Activated CD4-positive, CD25-positive, alpha-beta regulatory T cell treated with anti-CD3 and anti-CD28 coated beads, Interleukin-2, amount 50 U/mL, for 24 hours (primary cell): ENCODE data around the gene NFX1.

ENCODE experiments used
- ATAC-seq, 2 donors: fragments of 150-1000 bp; cut with Tn5 transposase; one replicate each; pipeline ENCODE4 v1.10.0; 2021; ENCODE audit warnings: mild to moderate bottlenecking in 1 of 2, moderate library complexity in 1 of 2

NFX1 gene

GRCh38 chr9:33267151-33267767 is 23.1 kb upstream of the NFX1 start:
- no peak for ATAC-seq

GRCh38 chr9:33270146-33270545 is 20.2 kb upstream of the NFX1 start:
- no peak for ATAC-seq

- no peak for ATAC-seq
Observed at GRCh38 chr9:33272061-33272460, 18.3 kb upstream of the NFX1 start.

GRCh38 chr9:33273266-33273971 is 16.9 kb upstream of the NFX1 start:
- no peak for ATAC-seq

GRCh38 chr9:33273972-33274328 is 16.4 kb upstream of the NFX1 start:
- no peak for ATAC-seq

- no peak for ATAC-seq
Observed at GRCh38 chr9:33277484-33277883, 12.8 kb upstream of the NFX1 start.

GRCh38 chr9:33285502-33285901 is 4.8 kb upstream of the NFX1 start:
- no peak for ATAC-seq

- no peak for ATAC-seq
Observed at GRCh38 chr9:33287087-33287490, 3.2 kb upstream of the NFX1 start.

- ATAC-seq = no peak
Observed at GRCh38 chr9:33288235-33288634, 2.1 kb upstream of the NFX1 start.

- ATAC-seq = no peak
Observed at GRCh38 chr9:33288828-33289483, 1.4 kb upstream of the NFX1 start.

- ATAC-seq = no peak
Observed at GRCh38 chr9:33289496-33289895, 820 bp upstream of the NFX1 start.

GRCh38 chr9:33289936-33290246 is 425 bp upstream of the NFX1 start:
- ATAC-seq = no peak

- ATAC-seq = no peak
Observed at GRCh38 chr9:33291031-33291397, 698 bp downstream of the NFX1 start.

GRCh38 chr9:33291901-33292300 is 1.6 kb downstream of the NFX1 start:
- no peak for ATAC-seq

- no peak for ATAC-seq
Observed at GRCh38 chr9:33293782-33294181, 3.5 kb downstream of the NFX1 start.

- ATAC-seq = no peak
Observed at GRCh38 chr9:33294670-33295432, 4.5 kb downstream of the NFX1 start.

- peak; percentile 33 to 54 for ATAC-seq
Observed at GRCh38 chr9:33295571-33295970, 5.3 kb downstream of the NFX1 start.

GRCh38 chr9:33297432-33297831 is 7.1 kb downstream of the NFX1 start:
- peak in 1 of 2 donors; percentile 50 for ATAC-seq

- ATAC-seq = no peak
Observed at GRCh38 chr9:33300546-33300945, 10.2 kb downstream of the NFX1 start.

- no peak for ATAC-seq
Observed at GRCh38 chr9:33304362-33304761, 14.0 kb downstream of the NFX1 start.

GRCh38 chr9:33306037-33306436 is 15.7 kb downstream of the NFX1 start:
- peak; percentile 90 to 99 for ATAC-seq

GRCh38 chr9:33307067-33307466 is 16.8 kb downstream of the NFX1 start:
- no peak for ATAC-seq

- no peak for ATAC-seq
Observed at GRCh38 chr9:33309903-33310302, 19.6 kb downstream of the NFX1 start.

- no peak for ATAC-seq
Observed at GRCh38 chr9:33310748-33311147, 20.4 kb downstream of the NFX1 start.
